GM12878 (cell line): Measurements from ENCODE around the gene TNRC18. TPM values are rescaled to one million over a fixed set of nuclear protein-coding genes. Genes with fewer than 3 reads are reported as not detected.

Experiments used
- NBN ChIP-seq: fragments of 450-650 bp; IDR thresholded peaks from 2 replicates; pipeline ENCODE4 v1.6.1; 2016
- POLR2AphosphoS5 ChIP-seq: IDR thresholded peaks from 2 replicates; pipeline ENCODE4 v1.6.1; 2011; ENCODE audit warnings: mild to moderate bottlenecking, low read length, inconsistent platforms
- RFX5 ChIP-seq: IDR thresholded peaks from 2 replicates; pipeline ENCODE4 v1.6.1; 2011; ENCODE audit warnings: low read depth, low read length, improper control_type of control experiment
- ZNF24 ChIP-seq: fragments of 450-650 bp; IDR thresholded peaks from 2 replicates; pipeline ENCODE4 v1.6.1; 2017; ENCODE audit warnings: antibody characterized with exemption, mild to moderate bottlenecking
- polyA plus RNA-seq, 11 experiments: library from polyadenylated mRNA; depleted of rRNA in 4 of 11; unstranded in 6 of 11; stranded (reverse) in 5 of 11; fragments of >200 nt; fragmentation: Nextera tagmentation in 4 of 11; fragmentation: Illumina TruSeq in 1 of 11; extraction: Ambion mirVana in 4 of 11; extraction: Trizol in 1 of 11; gene quantifications; 1 replicate in 1 of 11; 2 replicates in 10 of 11; pipeline versions ENCODE4 v1.2.1 to v1.2.3, GENCODE V29; 2011 to 2016; ENCODE audit warnings: inconsistent platforms in 2 of 11, missing spikeins in 2 of 11, low read depth in 1 of 11
- total RNA-seq, 4 experiments: library from RNA; depleted of rRNA in 3 of 4; stranded (reverse); fragments of >200 nt in 3 of 4; fragmentation: Illumina TruSeq in 1 of 4; extraction: Trizol in 1 of 4; gene quantifications; 2 replicates each; pipeline versions ENCODE4 v1.2.1 to v1.2.3, GENCODE V29; 2013 to 2021
- TF ChIP-seq, protein P1 (sequence below): fragments of 450-650 bp; IDR thresholded peaks from 2 replicates; pipeline ENCODE4 v1.6.1; 2017; ENCODE audit warnings: borderline replicate concordance
- TF ChIP-seq, protein P2 (sequence below): fragments of 450-650 bp; IDR thresholded peaks from 2 replicates; pipeline ENCODE4 v1.6.1; 2016; ENCODE audit warnings: mild to moderate bottlenecking, moderate library complexity, borderline replicate concordance

Gene TNRC18
- total and polyA plus RNA-seq, 10 of the 15 experiments (the other 5 are each of a cell fraction or from before 2014, with no cell fraction given) = 0.02 to 31.7 (median 5.4) TPM

DNA sequence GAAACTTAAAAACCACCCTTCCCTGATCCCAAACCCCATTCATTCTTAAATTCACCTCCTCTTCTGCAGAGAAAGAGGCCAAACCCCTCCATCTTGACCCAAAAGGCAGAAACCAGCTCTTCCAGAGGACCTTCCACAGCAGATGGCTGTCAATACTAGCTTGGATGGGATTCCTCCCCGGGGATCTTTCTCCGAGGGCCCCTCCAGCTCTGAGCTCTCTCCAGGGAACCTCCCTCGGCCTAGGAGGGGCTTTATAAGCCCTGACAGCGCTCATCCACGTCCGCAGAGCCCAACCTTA lies 5.4 kb downstream of the TNRC18 start (continued):
- no peak for TF ChIP-seq ZNF24
- TF ChIP-seq, protein P1, sequence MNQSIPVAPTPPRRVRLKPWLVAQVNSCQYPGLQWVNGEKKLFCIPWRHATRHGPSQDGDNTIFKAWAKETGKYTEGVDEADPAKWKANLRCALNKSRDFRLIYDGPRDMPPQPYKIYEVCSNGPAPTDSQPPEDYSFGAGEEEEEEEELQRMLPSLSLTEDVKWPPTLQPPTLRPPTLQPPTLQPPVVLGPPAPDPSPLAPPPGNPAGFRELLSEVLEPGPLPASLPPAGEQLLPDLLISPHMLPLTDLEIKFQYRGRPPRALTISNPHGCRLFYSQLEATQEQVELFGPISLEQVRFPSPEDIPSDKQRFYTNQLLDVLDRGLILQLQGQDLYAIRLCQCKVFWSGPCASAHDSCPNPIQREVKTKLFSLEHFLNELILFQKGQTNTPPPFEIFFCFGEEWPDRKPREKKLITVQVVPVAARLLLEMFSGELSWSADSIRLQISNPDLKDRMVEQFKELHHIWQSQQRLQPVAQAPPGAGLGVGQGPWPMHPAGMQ = no peak
- TF ChIP-seq POLR2AphosphoS5 = no peak
- TF ChIP-seq, protein P2, sequence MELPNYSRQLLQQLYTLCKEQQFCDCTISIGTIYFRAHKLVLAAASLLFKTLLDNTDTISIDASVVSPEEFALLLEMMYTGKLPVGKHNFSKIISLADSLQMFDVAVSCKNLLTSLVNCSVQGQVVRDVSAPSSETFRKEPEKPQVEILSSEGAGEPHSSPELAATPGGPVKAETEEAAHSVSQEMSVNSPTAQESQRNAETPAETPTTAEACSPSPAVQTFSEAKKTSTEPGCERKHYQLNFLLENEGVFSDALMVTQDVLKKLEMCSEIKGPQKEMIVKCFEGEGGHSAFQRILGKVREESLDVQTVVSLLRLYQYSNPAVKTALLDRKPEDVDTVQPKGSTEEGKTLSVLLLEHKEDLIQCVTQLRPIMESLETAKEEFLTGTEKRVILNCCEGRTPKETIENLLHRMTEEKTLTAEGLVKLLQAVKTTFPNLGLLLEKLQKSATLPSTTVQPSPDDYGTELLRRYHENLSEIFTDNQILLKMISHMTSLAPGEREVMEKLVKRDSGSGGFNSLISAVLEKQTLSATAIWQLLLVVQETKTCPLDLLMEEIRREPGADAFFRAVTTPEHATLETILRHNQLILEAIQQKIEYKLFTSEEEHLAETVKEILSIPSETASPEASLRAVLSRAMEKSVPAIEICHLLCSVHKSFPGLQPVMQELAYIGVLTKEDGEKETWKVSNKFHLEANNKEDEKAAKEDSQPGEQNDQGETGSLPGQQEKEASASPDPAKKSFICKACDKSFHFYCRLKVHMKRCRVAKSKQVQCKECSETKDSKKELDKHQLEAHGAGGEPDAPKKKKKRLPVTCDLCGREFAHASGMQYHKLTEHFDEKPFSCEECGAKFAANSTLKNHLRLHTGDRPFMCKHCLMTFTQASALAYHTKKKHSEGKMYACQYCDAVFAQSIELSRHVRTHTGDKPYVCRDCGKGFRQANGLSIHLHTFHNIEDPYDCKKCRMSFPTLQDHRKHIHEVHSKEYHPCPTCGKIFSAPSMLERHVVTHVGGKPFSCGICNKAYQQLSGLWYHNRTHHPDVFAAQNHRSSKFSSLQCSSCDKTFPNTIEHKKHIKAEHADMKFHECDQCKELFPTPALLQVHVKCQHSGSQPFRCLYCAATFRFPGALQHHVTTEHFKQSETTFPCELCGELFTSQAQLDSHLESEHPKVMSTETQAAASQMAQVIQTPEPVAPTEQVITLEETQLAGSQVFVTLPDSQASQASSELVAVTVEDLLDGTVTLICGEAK = no peak
- TF ChIP-seq RFX5 = no peak
- TF ChIP-seq NBN = no peak
